Chondrocyte (in vitro differentiated cells): Measurements from ENCODE around the gene ISLR. TPM values are rescaled to one million over a fixed set of nuclear protein-coding genes. Genes with fewer than 3 reads are reported as not detected.

Experiments
- DNase-seq: peaks from one replicate; pipeline ENCODE4 v3.0.0; 2021; ENCODE audit warnings: mixed read lengths, low spot score
- H3K27ac Mint-ChIP-seq: one replicate; pipeline ENCODE4 v1.8.0; 2021; ENCODE audit warnings: mild to moderate bottlenecking, moderate library complexity, mixed read lengths; ENCODE audit not compliant: unreplicated experiment
- H3K27me3 Mint-ChIP-seq: 2 replicates; pipeline ENCODE4 v1.8.0; 2021; ENCODE audit warnings: low read depth, mixed read lengths
- H3K36me3 Mint-ChIP-seq: 2 replicates; pipeline ENCODE4 v1.8.0; 2021; ENCODE audit warnings: low read depth, mixed read lengths
- H3K4me1 Mint-ChIP-seq: 2 replicates; pipeline ENCODE4 v1.8.0; 2021; ENCODE audit warnings: low read depth, mild to moderate bottlenecking, mixed read lengths
- H3K4me3 Mint-ChIP-seq: one replicate; pipeline ENCODE4 v1.8.0; 2021; ENCODE audit warnings: mild to moderate bottlenecking, moderate library complexity, mixed read lengths; ENCODE audit not compliant: unreplicated experiment
- H3K9me3 Mint-ChIP-seq: 2 replicates; pipeline ENCODE4 v1.8.0; 2021; ENCODE audit warnings: low read depth, mixed read lengths
- CTCF ChIP-seq: fragments of 200-600 bp; sonication (generic); IDR thresholded peaks from 2 replicates; pipeline ENCODE4 v1.5.0; 2021; ENCODE audit warnings: antibody characterized with exemption, mild to moderate bottlenecking, moderate library complexity
- total RNA-seq: library from RNA; stranded (reverse); gene quantifications from 3 replicates; pipeline ENCODE4 v1.2.1, GENCODE V29; 2021

The ISLR gene
- total RNA-seq, 1 donor from 2014 or later, result 49.6 TPM

- no peak for DNase-seq
- Mint-ChIP-seq H3K36me3 (peaks cover 2% of the 10 kb centered on the region), H3K27ac (no peak overlapping the region), H3K4me3 (no peak overlapping the region), H3K27me3 (no peaks in the 10 kb centered on the region), H3K9me3 (no peaks in the 10 kb centered on the region), H3K4me1 (peaks cover 30% of the 10 kb centered on the region)
- no peak for TF ChIP-seq CTCF
These were observed 19.2 kb downstream of the ISLR start for GRCh38 chr15:74192751-74193150.

DNA sequence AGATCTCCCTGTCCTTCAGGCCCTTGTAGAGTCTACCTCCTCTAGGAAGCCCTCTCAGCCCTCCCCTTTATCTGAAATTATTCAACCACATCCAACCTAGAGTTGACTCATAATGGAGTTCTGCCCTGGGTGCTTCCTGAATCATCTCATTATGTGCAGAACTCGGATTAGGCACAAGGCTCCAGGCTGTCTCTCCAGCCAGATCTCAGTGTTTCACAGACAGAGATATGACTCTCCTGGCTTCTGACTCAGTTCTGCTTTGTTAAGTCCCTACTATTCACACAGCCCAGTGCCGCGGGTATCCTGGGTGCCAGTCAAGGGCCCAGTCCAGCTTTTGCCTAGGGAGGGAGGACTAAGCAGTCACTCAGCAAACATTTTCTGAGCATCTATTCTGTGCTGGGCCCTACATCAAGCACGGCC is 19.8 kb downstream of the ISLR start:
- no peak overlapping the region for H3K4me3 Mint-ChIP-seq
- H3K9me3 Mint-ChIP-seq, result no peaks in the 10 kb centered on the region
- H3K27me3 Mint-ChIP-seq, result no peaks in the 10 kb centered on the region
- peaks cover 30% of the 10 kb centered on the region for H3K4me1 Mint-ChIP-seq
- H3K36me3 Mint-ChIP-seq, result peaks cover 2% of the 10 kb centered on the region
- H3K27ac Mint-ChIP-seq, result no peak overlapping the region
- no peak for DNase-seq
- TF ChIP-seq CTCF, result no peak

GRCh38 chr15:74193905-74194304 is 20.4 kb downstream of the ISLR start:
- no peak overlapping the region for H3K27ac Mint-ChIP-seq
- H3K4me1 Mint-ChIP-seq, result peaks cover 34% of the 10 kb centered on the region

GRCh38 chr15:74194572-74195559 is 21.4 kb downstream of the ISLR start:
- no peak for TF ChIP-seq CTCF
- no peaks in the 10 kb centered on the region for H3K27me3 Mint-ChIP-seq
- H3K36me3 Mint-ChIP-seq, result peaks cover 2% of the 10 kb centered on the region
- H3K4me1 Mint-ChIP-seq, result peaks cover 38% of the 10 kb centered on the region
- H3K27ac Mint-ChIP-seq, result no peak overlapping the region
- no peak for DNase-seq
- H3K9me3 Mint-ChIP-seq, result no peaks in the 10 kb centered on the region
- H3K4me3 Mint-ChIP-seq, result no peak overlapping the region

More at GRCh38 chr15:74193905-74194304, 20.4 kb downstream of the ISLR start:
- no peak for TF ChIP-seq CTCF
- Mint-ChIP-seq H3K27me3 (no peaks in the 10 kb centered on the region), H3K36me3 (peaks cover 2% of the 10 kb centered on the region), H3K9me3 (no peaks in the 10 kb centered on the region), H3K4me3 (no peak overlapping the region)
- DNase-seq, result no peak

DNA sequence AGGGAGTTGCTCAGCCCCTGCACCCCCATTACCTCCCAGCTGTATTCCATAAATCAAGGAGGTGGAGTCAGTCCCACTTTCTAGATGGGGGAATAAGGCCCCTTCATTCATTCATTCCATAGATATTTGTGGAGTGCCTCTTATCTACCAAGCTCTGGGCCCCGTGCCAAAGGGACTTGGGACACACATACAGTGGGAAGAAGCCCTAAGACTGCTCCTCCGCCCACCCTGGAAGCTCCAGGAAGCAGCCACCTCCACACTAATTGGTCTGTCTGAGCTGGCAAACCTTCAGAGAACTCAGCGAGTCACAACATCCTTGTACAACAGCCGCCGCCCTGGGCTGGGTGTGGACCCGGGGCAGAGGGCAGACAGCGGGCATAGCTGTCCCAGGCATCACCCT is 22.7 kb downstream of the ISLR start:
- Mint-ChIP-seq H3K27ac (peak overlapping the region; percentile 20), H3K4me1 (peaks cover 50% of the 10 kb centered on the region)
- no peak for TF ChIP-seq CTCF

More for the DNA sequence above, 22.7 kb downstream of the ISLR start:
- Mint-ChIP-seq H3K36me3 (peaks cover 2% of the 10 kb centered on the region), H3K27me3 (no peaks in the 10 kb centered on the region), H3K4me3 (no peak overlapping the region), H3K9me3 (no peaks in the 10 kb centered on the region)
- DNase-seq, result no peak
